Eye (tissue), 1 donor: ENCODE data around the gene DENND5B.
"Not testable (repeated sequence)": the region's sequence is repeated elsewhere in the genome, so short reads cannot be mapped to it uniquely, and the experiment has no call there.

ENCODE experiments used
- DNase-seq: peaks from one replicate; pipeline ENCODE4 v3.0.0-alpha.2; 2015

The DENND5B gene

DNA sequence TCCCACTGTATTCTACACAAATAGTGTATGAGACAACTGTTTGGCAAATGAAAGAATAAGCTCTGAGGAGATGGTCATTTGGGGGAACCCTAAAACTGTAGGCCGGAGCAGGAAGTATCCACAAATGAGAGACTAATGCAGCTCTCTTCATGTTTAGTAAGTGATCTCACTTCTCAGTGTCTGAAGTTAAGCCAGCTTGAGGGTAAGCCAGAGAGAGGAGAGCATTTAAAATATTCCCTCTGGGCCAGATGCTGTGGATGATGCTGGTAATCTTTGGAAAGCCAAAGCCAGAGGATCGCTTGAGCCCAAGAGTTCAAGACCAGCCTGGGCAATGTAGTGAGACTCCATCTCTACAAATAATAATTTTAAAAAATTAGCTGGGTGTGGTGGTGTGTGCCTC lies 134.4 kb downstream of the DENND5B start:
- DNase-seq = no peak

DNA sequence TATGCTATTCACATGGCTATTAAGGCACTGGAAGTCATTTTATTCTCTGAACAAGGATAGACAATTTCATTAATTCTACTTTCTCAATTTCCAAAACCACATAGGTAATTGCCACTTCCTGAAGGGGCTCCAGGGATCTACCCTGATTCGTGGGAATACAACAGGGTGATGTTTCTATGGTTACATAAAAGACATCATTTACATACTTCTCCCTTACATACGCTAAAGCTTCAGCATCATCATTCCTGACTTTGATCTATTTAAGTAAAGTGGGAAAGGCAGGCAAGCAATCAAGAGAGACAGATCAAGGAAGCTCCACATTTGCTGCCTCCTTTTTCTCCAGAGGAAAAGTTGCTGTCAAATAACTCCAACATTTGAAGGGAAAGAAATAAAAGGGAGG lies 146.2 kb downstream of the DENND5B start:
- no peak for DNase-seq

DNA sequence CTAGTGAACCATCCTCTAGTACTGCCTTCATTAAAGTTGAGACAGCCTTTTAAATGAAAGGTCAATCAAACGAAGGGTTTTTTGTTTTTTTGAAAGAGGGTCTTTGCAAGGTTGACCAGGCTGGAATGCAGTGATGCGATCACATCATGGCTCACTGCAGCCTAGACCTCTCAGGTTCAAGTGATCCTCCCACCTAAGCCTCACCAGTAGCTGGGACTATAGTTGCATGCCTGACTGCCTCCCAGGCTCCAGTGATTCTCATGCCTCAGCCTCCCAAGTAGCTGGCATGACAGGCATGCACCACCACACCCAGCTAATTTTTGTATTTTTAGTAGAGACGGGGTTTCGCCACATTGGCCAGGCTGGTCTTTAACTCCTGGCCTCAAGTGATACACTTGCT lies 150.3 kb downstream of the DENND5B start:
- peak; percentile 3 for DNase-seq

DNA sequence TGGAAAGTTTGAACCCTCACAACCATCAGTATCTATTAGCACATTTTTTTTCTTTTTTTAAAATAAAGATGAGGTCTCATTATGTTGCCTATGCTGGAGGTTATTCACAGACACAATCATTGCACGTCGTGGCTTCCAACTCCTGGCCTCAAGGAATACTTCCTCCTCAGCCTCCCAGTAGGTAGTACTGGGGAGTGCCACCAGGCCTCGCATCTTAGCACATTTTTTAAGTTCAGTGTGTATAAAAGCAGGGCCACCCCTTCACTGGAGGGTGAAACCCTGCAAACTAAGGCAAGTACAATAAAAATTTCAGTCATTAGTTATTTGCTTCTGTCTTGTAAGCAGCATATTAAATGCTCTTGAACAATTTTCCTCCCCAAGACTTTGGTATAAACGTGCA lies 150.8 kb downstream of the DENND5B start:
- no peak for DNase-seq

DNA sequence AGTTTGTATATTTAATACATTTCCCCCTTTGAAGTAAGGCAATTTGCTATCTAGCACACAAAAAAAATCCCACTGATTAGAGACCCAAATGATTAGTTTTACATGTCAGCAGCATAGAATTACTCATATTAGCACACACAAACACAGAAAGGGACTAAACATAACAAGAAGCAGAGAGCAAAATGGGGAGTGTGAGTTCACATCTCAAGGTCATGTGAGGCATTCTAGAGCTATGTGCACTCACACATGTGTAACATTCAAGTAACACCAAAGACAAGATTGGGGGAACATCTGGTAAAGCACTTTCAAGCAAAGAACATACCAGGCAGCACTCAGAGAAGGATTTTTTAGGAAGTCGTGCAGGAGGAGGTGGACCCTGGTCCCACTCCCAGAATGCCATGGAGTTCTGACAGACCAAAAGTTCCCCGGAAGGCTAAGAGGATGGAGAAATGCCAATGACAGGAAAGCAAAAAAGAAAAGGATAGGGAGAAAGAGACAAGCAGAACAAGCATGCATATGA lies 159.2 kb downstream of the DENND5B start:
- no peak for DNase-seq

DNA sequence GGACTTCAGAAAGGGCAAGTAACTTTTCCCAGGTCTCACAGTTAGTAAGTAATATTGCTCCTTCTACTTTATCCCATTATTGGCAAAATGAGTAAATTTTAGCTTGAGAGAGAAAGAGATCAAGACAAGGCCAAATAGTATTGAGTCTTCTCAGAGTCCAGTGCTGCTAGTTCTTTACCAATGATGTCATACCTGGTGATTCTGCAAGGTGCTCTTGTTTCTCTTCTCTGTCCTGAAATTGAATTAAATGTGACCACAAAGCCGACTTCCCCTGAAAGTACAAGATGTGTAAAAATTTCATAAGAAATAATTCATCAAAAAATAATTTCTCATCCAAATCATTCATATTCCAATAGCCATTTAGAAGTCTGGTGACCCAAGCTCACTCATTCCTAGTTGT lies 167.5 kb downstream of the DENND5B start:
- no peak for DNase-seq

DNA sequence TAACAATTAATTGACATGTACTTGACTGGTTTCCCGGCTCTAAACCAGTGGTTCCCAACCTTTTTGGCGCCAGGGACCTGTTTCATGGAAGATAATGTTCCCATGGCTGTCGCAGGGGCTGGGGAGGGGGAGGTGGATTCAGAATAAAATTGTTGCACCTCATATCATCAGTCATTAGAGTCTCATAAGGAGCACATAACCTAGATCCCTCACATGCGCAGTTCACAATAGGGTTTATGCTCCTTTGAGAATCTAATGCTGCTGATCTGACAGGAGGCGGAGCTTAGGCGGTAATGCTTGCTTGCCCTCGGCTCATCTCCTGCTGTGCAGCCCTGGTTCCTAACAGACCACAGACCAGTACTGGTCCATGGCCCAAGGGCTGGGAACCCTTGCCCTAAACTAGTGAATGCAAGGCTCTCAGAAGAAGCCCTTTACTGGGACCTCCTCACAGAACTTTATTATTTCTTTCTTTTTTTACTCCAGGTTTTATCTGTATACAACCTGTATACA lies 178.6 kb downstream of the DENND5B start:
- peak; percentile 12 for DNase-seq

DNA sequence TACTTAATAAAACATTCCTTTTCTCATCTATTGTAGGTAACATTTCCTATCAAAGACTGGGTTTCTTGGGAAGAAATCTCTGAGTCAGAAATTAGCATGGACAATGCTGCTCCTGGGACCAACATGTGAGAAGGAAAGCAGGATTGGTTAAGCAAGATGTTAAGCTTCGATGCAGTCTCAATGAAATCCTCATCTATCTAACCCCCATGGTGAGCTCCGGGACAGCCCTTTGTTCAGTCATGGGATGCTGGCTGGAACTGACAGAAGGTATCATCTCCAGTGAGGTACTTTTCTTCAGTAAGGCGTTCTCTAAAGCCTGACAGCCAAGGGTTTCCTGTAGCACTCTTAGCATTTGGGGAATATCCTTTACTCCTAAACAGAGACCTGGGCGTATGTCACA lies 182.2 kb downstream of the DENND5B start:
- DNase-seq = no peak

DNA sequence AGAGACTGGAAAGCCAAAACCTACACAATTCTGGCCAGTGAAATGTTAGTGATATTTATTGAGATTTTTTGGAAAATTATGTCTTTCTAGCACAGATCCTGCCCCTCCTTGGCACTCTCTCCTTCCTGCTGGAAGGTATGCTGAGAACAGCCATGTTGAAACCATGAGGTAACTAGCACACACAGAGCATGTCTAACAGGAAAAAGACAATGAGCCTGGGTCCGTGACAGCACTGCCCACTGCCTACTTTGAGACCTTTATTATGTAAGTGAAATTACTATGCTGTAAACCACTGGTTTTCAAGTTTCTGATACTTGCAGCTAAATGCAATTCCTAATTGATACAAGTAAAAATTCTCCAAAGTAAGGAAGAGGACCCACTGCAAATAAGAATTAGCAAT lies 183.4 kb downstream of the DENND5B start:
- no peak for DNase-seq

DNA sequence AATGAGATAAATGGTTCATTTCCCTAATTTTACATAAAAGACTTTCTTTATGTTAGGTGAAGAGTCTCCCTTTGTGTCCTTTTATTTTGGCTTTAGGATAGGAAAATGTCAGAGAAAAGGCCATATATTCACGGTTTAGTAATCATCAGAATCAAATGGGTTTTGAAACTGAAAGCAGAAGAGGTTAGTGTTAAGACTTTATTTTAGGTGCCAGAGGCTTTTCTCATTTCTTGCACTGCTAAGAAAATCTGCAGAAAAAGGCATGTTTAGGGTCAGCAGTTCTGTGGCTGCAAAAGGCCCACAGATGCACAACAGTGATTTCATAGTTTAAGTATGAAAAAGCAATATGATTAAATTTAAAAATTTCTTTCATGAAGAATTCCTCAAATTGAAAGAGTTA lies 184.6 kb downstream of the DENND5B start:
- DNase-seq = no peak

DNA sequence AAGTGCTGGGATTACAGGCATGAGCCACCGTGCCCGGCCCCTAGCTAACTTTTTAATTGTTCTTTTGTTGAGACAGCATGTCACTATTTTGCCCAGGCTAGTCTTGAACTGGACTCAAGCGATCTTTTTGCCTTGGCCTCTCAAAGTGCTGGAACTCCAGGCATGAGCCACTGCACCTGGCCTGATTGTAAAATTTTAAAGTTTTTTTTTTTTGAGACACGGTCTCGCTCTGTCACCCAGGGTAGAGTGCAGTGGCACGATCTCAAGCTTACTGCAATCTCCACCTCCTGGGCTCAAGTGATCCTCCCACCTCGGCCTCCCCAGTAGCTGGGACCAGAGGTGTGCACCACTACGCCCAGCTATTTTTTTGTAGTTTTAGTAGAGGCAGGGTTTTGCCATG lies 185.9 kb downstream of the DENND5B start:
- no peak for DNase-seq

DNA sequence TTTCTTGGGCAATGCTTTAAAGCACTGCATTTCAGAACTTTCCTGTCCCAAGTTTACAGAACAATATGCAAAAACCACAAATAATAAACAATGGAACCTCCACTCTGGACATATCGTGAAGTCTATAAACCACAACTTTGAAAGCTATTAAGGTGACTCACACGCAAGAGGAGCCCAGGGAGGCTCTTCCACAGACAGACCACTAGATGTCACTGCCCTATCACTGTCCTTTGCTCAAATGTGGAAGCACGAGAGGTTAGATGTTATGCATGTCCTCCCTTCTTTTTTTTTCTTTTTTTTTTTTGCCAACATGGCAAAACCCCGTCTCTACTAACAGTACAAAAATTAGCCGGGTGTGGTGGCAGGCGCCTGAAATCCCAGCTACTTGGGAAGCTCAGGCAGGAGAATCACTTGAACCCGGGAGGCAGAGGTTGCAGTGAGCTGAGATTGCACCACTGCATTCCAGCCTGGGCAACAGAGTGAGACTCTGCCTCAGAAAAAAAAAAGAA lies 187.8 kb downstream of the DENND5B start:
- peak; percentile 89 for DNase-seq

DNA sequence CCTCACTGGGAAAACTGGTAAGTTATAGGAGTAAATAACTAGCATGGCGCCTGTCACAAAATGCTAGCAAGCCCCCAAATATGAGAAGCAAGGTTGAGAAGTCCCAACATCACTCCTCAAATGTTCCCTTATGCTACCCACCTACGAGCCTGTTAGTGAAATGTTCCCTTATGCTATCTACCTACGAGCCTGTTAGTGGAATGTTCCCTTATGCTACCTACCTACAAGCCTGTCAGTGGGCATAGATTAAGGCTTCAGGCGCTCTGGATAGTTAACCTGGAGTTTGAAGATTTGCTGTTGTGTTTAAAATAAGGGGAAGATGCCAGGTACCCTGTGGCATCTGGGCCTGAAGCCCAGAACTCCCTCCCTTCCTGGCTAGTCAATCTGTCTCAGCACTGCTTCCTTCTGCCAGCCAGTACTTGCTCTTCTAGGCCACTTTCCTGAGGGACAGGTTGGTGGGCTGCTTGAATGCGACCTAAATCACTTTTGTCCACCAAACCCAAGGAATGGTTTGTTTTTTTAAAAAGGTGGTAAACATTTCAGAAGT lies 197.9 kb downstream of the DENND5B start:
- no peak for DNase-seq

DNA sequence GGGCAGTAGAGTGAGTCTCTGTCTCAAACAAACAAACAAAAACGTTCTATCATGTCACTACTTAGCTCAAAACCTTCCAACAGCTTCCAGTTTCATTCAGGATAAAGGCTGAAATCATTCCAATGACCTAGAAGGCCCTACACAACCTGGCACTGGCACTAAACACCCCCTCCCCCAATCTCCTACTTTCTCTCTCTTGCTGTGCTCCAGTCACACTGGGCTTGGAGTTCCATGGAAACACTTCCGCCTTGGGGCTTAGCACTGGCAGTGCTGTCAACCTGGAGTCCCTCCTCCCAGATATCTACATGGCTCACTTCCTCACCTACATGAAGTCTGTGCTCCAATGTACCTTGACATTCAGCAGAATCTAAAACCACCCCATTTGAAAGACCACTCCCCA lies 199.9 kb downstream of the DENND5B start:
- no peak for DNase-seq

DNA sequence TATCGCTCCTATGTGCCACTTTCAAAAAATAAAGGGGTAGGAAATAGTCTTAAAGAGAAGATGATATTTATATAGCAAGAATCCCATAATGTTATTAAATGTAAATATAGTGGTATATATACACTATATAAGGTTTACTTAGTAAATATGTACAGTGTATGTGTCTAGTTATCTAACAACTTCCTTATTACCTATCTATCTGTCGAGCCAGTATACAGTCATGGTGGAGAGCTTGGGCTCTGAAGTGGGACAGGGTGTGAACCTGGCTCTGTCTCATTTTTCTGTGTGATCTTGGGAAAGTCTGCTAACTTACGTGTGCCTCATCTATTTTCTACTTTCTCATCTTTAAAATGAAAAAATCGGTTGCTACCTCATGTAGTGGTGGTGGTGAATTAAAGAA lies 202.2 kb downstream of the DENND5B start:
- no peak for DNase-seq

DNA sequence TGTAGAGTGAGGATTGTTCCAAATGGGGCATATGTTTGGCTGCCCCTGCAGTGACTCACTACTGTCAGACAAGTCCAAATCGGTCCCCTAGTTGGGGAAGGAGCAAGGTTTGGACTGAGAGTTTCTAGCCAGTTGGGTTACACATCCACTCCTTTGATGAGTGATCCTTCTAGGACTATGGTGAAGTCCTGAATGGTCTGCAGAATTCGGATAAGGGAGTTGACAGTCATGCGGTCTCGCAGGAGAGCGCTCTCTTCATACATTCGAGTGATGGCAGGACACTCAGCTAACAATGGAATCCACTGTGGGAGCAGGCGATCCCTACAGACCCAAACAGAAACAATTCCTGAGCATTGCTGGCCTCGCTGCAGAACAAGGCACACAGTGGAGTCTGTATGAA lies 203.5 kb downstream of the DENND5B start:
- no peak for DNase-seq

DNA sequence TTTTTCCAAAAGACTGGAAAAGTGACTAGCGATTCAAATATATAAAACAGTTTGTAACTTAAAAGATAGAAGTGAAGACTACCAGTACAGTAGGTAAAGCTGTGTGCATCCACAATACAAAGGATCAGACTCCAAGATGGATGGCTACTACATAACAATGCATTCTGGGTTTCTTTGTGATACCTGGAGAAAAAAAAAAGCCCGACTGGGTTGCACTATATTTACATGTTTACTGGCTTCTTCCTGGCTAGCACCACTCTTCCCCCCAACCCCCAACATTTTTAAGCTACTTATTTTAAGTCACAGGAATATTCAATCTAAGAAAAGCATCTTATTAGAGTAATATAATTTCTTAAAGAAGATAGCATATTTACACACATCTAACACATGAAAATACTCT lies 203.9 kb downstream of the DENND5B start:
- no peak for DNase-seq

DNA sequence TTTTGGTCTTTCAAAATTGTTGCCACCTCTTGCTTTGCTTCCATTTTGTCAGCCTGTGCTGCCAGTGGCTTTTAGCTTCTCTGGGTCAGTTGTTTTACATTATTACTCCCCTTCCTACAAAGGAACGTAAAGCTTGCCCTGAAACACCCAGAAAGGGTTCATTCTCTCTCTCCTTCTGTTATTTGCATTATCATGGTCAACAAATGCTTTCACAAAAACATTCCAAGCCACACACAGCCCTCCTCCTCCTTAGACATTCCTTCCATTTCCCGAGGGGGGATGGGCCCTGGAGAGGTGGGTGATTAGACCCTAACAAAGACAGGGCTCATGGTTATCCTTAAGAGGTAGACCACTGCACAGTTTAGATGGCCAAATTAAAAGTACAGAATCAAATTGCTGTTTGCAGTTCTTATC lies 204.6 kb downstream of the DENND5B start:
- peak; percentile 51 for DNase-seq

DNA sequence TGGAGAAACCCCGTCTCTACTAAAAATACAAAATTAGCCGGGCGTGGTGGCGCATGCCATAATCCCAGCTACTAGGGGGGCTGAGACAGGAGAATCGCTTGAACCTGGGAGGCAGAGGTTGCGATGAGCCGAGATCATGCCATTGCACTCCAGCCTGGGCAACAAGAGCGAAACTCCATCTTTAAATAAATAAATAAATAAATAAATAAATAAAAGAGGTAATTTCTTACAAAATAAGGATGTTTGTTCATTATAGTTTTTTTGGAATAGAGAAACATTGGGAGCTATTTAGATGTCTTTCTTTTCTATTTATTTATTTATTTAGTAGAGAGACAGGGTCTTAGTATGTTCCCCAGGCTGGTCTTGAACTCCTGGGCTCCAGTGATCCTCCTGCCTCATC lies 213.7 kb downstream of the DENND5B start:
- DNase-seq = not testable (repeated sequence)

DNA sequence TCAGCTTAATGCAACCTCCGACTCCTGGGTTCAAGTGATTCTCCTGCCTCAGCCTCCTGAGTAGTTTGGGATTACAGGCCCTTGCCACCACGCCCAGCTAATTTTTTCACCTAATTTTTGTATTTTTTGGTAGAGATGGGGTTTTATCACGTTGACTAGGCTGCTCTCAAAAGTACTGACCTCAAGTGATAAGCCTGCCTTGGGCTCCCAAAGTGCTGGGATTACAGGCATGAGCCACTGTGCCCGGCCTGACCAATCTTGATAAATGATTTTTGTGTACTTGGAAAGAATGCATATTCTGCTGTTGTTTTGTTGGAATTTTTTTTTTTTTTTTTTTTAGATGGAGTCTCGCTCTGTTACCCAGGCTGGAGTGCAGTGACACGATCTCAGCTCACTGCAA lies 215.5 kb downstream of the DENND5B start:
- DNase-seq = not testable (repeated sequence)

DNA sequence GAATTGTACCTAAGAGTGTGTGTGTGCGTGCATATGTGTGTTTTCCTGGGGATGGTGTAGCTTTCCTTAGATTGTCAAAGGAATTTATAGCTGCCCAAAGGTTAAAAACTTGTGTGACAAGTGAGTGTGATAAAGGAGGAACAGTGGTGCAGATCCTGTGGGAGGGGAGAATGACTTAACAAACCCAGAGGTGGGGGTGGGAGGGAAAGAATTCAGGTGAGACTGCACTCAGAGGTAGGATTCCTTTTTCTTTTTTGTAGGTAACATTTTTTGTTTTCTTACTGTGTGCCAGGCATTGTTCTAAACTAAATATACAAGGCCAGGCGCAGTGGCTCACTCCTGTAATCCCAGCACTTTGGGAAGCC lies 219.7 kb downstream of the DENND5B start:
- DNase-seq = no peak

DNA sequence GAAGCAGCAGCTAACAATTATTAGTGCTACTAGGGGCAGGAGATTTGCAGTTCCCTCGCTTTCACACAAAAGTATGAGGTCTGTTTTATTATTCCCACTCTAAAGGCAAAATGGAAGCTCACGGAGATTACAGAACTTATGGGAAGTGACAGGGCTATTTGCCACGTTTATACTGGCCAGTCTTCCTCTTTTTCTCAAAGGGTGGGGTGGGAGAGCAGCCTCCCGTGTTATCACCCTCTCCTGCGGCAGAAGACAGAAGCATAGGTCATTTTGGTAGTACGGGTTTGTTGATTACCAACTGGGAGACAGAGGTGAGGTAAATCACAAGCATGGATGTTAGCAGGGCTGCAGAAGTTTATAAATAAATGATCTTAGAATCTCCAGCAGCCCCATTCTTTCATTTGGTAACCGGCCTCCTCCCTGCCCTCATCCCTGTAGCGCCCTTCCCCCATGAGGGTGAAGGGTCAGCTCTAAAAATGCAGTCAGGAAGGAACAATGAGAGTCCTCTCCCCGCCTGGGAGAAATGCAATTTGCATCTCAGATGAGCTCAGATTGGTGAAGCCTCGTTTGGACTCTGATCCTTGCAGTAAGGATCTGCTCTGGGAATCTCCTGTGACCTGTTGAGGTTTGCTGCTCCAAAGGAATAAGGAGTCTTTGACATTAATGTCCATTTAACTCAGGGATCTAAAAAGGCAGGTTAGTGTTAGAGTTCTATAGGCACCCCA lies 220.2 kb downstream of the DENND5B start:
- DNase-seq = peak; percentile 83

DNA sequence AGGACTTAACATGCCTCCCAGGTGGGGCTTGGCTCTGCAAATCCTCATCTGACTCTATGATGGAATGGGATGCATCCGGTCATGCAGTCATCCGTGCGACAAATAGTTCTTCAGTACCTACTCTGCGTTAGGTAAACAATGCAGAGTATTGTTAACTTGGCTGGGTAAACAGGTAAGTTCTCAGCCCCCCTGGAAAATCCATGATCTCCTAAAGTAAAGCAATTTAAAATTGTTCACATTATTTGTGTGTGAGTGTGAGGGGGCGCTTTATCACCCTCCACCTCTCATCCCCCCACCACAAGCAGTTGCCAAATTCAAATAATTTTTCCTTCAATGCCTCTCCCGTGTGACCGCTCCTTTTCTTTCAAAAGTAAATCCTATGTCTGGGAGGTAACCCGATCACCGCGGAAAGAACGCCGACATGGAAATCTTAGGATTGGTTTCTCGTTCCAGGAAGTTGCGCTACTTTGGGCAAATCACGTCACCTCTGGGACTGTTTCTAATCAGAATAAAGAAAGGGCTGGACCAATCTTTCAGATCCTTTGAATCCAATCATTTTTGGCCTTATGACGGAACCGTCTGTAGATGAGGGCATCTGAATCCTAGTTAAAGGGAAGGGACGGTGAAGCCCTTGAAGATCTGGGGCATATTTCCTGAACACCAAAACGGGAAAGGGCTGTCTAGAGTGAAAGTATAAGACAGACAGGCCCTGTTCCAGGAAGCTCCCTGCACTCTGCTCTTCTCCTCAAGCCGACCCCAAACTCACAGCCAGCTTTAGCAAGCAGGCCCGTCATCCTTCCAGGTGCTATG lies 221.0 kb downstream of the DENND5B start:
- DNase-seq = peak; percentile 89
